Keratinocyte (primary cell): ENCODE measurements around the gene COQ9. TPM values are rescaled to one million over a fixed set of nuclear protein-coding genes. Genes with fewer than 3 reads are reported as not detected.

ENCODE experiments used
- DNase-seq: peaks from one replicate; pipeline ENCODE4 v3.0.0-alpha.2; 2011; ENCODE audit warnings: low read depth, missing footprints, low spot score
- FAIRE-seq: peaks from 2 replicates; lab custom pipeline; 2011; peaks lifted over from hg19 to GRCh38; lab: Jason Lieb, UNC
- H2AFZ ChIP-seq: 2 replicates; pipeline ENCODE4 v1.6.0; 2012; ENCODE audit warnings: low read length, control low read depth, inconsistent platforms; ENCODE audit not compliant: control insufficient read depth
- H3K27ac ChIP-seq: 2 replicates; pipeline ENCODE4 v1.5.1; 2011; ENCODE audit warnings: low read length; ENCODE audit not compliant: control insufficient read depth, insufficient read depth
- H3K27me3 ChIP-seq: 3 replicates; pipeline ENCODE4 v1.6.0; 2011; ENCODE audit warnings: low read length; ENCODE audit not compliant: control insufficient read depth, insufficient read depth; ENCODE audit errors: extremely low read depth
- H3K36me3 ChIP-seq, 2 experiments: 2 replicates in 1 of 2; 3 replicates in 1 of 2; pipeline ENCODE4 v1.5.1; 2011; ENCODE audit warnings: low read length in 2 of 2, mild to moderate bottlenecking in 1 of 2; ENCODE audit not compliant: control insufficient read depth in 2 of 2, insufficient read depth in 2 of 2; ENCODE audit errors: extremely low read depth in 1 of 2
- H3K4me1 ChIP-seq: 3 replicates; pipeline ENCODE4 v1.5.1; 2011; ENCODE audit warnings: low read length; ENCODE audit not compliant: control insufficient read depth, insufficient read depth; ENCODE audit errors: extremely low read depth
- H3K4me2 ChIP-seq: 3 replicates; pipeline ENCODE4 v1.6.0; 2011; ENCODE audit warnings: low read depth, low read length; ENCODE audit not compliant: control insufficient read depth, insufficient read depth; ENCODE audit errors: extremely low read depth
- H3K4me3 ChIP-seq, 3 experiments: fragments of 200-600 bp in 1 of 3; sonication (generic) in 1 of 3; 2 replicates in 2 of 3; 3 replicates in 1 of 3; pipeline ENCODE4 v1.5.1; 2011 to 2016; ENCODE audit warnings: low read length in 3 of 3, mild to moderate bottlenecking in 3 of 3, control low read depth in 2 of 3, inconsistent platforms in 1 of 3, low read depth in 1 of 3, mixed read lengths in 1 of 3, mixed run types in 1 of 3, moderate library complexity in 1 of 3; ENCODE audit not compliant: control insufficient read depth in 2 of 3, insufficient read depth in 2 of 3; ENCODE audit errors: extremely low read depth in 1 of 3
- H3K79me2 ChIP-seq: 2 replicates; pipeline ENCODE4 v1.6.0; 2012; ENCODE audit warnings: low read length; ENCODE audit not compliant: control insufficient read depth, insufficient read depth
- H3K9ac ChIP-seq: 3 replicates; pipeline ENCODE4 v1.6.0; 2011; ENCODE audit warnings: low read length; ENCODE audit not compliant: control insufficient read depth, insufficient read depth; ENCODE audit errors: extremely low read depth
- H3K9me1 ChIP-seq: 3 replicates; pipeline ENCODE4 v1.6.0; 2011; ENCODE audit warnings: low read length; ENCODE audit not compliant: control insufficient read depth, insufficient read depth; ENCODE audit errors: extremely low read depth
- H3K9me3 ChIP-seq: 2 replicates; pipeline ENCODE4 v1.5.1; 2012; ENCODE audit warnings: low read depth, low read length; ENCODE audit not compliant: control insufficient read depth
- H4K20me1 ChIP-seq: 3 replicates; pipeline ENCODE4 v1.6.0; 2011; ENCODE audit warnings: low read length; ENCODE audit not compliant: control insufficient read depth, insufficient read depth; ENCODE audit errors: extremely low read depth
- CTCF ChIP-seq, 3 experiments: IDR thresholded peaks in 1 of 3; conservative IDR thresholded peaks in 1 of 3; optimal IDR thresholded peaks in 1 of 3; 2 replicates in 2 of 3; 3 replicates in 1 of 3; pipeline versions ENCODE3 to v1.5.1; 2011; ENCODE audit warnings: low read length in 3 of 3, mild to moderate bottlenecking in 3 of 3, moderate library complexity in 2 of 3, control low read depth in 1 of 3, inconsistent platforms in 1 of 3; ENCODE audit not compliant: insufficient read depth in 2 of 3; ENCODE audit errors: extremely low read depth in 1 of 3
- EZH2 ChIP-seq: IDR thresholded peaks from one replicate; pipeline ENCODE4 v1.6.1; 2012; ENCODE audit warnings: inconsistent platforms, mild to moderate bottlenecking, low read length, moderate library complexity
- dilution Hi-C: fragments of 300-500 bp; cut with MboI; formaldehyde crosslinking; loops from one replicate; pipeline ENCODE4 v1.7.0; 2020; ENCODE audit warnings: low sequenced_read_pairs; ENCODE audit not compliant: extremely low pct_ligation_motif_present
- polyA plus RNA-seq, 5 experiments: library from polyadenylated mRNA; depleted of rRNA in 3 of 5; stranded (reverse) in 3 of 5; stranded (forward) in 1 of 5; unstranded in 1 of 5; fragments of >200 nt; gene quantifications; 1 replicate in 1 of 5; 2 replicates in 3 of 5; 3 replicates in 1 of 5; pipeline versions ENCODE4 v1.2.1 to v1.2.3, GENCODE V29; 2011 to 2012; ENCODE audit warnings: missing spikeins in 2 of 5, low read depth in 1 of 5, low replicate concordance in 1 of 5

The COQ9 gene
- polyA plus RNA-seq, 1 donor (not counting 4 experiments of a cell fraction or from before 2014, with no cell fraction given), result 62.8 TPM

GRCh38 chr16:57478396-57479204, 31.3 kb downstream of the COQ9 start:
- Histone ChIP-seq H3K27me3 (no peaks in the 10 kb centered on the region), H3K9me1 (no peaks in the 10 kb centered on the region), H3K4me1 (no peaks in the 10 kb centered on the region), H3K9ac (no peak overlapping the region), H3K4me3 (no peak overlapping the region), H2AFZ (no peak overlapping the region), H3K9me3 (no peaks in the 10 kb centered on the region), H3K27ac (no peak overlapping the region), H3K79me2 (no peaks in the 10 kb centered on the region), H3K4me2 (no peak overlapping the region), H4K20me1 (no peaks in the 10 kb centered on the region), H3K36me3 (peaks cover 7 to 22% of the 10 kb centered on the region in 2 experiments)
- TF ChIP-seq EZH2 (no peak), CTCF (optimal IDR thresholded peaks at IDR 0.05 in 1 of 3, IDR thresholded peaks at IDR 0.05 in 1 of 3, conservative IDR thresholded peaks at IDR 0.05 in 1 of 3; ENCODE audit: extremely low read depth in 1 of 3, insufficient read depth in 2 of 3, low read length in 3 of 3) (no peak)
- DNase-seq, result no peak
- FAIRE-seq, result no peak
- dilution Hi-C loops, result no loop called here

GRCh38 chr16:57479205-57479975, 32.1 kb downstream of the COQ9 start:
- Histone ChIP-seq H3K27ac (no peak overlapping the region), H4K20me1 (no peaks in the 10 kb centered on the region), H3K9me3 (no peaks in the 10 kb centered on the region), H3K79me2 (no peaks in the 10 kb centered on the region), H2AFZ (no peak overlapping the region), H3K4me3 (no peak overlapping the region), H3K9me1 (no peaks in the 10 kb centered on the region), H3K4me2 (no peak overlapping the region), H3K27me3 (no peaks in the 10 kb centered on the region), H3K4me1 (peaks cover 5% of the 10 kb centered on the region), H3K36me3 (peaks cover 3 to 20% of the 10 kb centered on the region in 2 experiments), H3K9ac (no peak overlapping the region)
- DNase-seq (no peak), FAIRE-seq (no peak)
- dilution Hi-C loops, result no loop called here
- TF ChIP-seq EZH2 (no peak), CTCF (optimal IDR thresholded peaks at IDR 0.05 in 1 of 3, IDR thresholded peaks at IDR 0.05 in 1 of 3, conservative IDR thresholded peaks at IDR 0.05 in 1 of 3; ENCODE audit: extremely low read depth in 1 of 3, insufficient read depth in 2 of 3, low read length in 3 of 3) (no peak)
